ENCODE results near the gene LRTM2.

DNA sequence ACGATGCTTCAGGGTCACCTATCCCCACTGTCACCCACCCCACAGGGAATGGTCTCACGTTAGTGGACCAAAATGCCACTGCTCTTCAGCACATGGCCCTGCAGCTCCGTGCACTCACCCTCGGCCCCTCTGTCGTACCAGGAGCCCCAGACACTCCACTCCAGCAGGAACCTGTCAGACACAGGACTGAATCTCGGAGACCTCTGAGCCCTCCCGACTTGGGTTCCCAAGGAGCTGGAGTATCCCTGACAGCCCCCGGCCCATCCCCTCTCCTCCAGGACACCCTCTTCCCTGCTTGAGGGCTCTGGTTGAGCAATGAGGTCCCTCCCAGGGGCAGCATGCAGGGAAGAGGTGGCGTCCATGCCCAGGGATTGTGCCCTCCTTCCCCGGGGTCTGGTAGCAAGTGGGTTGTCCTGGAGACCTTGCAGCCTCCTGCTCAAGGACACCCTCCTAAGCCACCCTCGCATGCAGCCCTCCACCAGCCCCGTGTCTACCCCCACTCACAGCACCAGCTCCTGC is 20.4 kb upstream of the LRTM2 start:
- TF ChIP-seq, protein P1, sequence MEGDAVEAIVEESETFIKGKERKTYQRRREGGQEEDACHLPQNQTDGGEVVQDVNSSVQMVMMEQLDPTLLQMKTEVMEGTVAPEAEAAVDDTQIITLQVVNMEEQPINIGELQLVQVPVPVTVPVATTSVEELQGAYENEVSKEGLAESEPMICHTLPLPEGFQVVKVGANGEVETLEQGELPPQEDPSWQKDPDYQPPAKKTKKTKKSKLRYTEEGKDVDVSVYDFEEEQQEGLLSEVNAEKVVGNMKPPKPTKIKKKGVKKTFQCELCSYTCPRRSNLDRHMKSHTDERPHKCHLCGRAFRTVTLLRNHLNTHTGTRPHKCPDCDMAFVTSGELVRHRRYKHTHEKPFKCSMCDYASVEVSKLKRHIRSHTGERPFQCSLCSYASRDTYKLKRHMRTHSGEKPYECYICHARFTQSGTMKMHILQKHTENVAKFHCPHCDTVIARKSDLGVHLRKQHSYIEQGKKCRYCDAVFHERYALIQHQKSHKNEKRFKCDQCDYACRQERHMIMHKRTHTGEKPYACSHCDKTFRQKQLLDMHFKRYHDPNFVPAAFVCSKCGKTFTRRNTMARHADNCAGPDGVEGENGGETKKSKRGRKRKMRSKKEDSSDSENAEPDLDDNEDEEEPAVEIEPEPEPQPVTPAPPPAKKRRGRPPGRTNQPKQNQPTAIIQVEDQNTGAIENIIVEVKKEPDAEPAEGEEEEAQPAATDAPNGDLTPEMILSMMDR (IDR thresholded peaks at IDR 0.05), result no peak
- TF ChIP-seq POLR2A (IDR thresholded peaks at IDR 0.05), result no peak
